22Rv1 (cell line): ENCODE measurements around the gene SEMA5A.

Source experiments
- H3K27ac ChIP-seq: fragments of 450-650 bp; 2 replicates; pipeline ENCODE4 v1.5.1; 2017
- CTCF ChIP-seq: fragments of 450-650 bp; IDR thresholded peaks from 2 replicates; pipeline ENCODE4 v1.5.1; 2017; ENCODE audit warnings: mild to moderate bottlenecking
- ZFX ChIP-seq: fragments of 450-650 bp; IDR thresholded peaks from 2 replicates; pipeline ENCODE4 v1.6.1; 2017; ENCODE audit warnings: antibody characterized with exemption, borderline replicate concordance

Gene SEMA5A

GRCh38 chr5:9239626-9240025 lies 306.2 kb downstream of the SEMA5A start:
- no peak overlapping the region for H3K27ac ChIP-seq
- no peak for TF ChIP-seq ZFX
- no peak for TF ChIP-seq CTCF

- no peak for TF ChIP-seq ZFX
- TF ChIP-seq CTCF = no peak
- H3K27ac ChIP-seq = no peak overlapping the region
These were observed 306.8 kb downstream of the SEMA5A start for GRCh38 chr5:9239071-9239470.

- TF ChIP-seq CTCF (no peak), ZFX (no peak)
- no peak overlapping the region for H3K27ac ChIP-seq
These were observed 312.2 kb downstream of the SEMA5A start for GRCh38 chr5:9233712-9234111.

- no peak for TF ChIP-seq CTCF
- TF ChIP-seq ZFX = no peak
- no peak overlapping the region for H3K27ac ChIP-seq
These were observed 312.8 kb downstream of the SEMA5A start for GRCh38 chr5:9233035-9233434.

- H3K27ac ChIP-seq = no peak overlapping the region
- TF ChIP-seq CTCF (no peak), ZFX (no peak)
These were observed 314.0 kb downstream of the SEMA5A start for GRCh38 chr5:9231842-9232241.

GRCh38 chr5:9230355-9230754 lies 315.5 kb downstream of the SEMA5A start:
- no peak overlapping the region for H3K27ac ChIP-seq
- no peak for TF ChIP-seq CTCF
- TF ChIP-seq ZFX = no peak

GRCh38 chr5:9226016-9226536 lies 319.8 kb downstream of the SEMA5A start:
- no peak overlapping the region for H3K27ac ChIP-seq
- no peak for TF ChIP-seq ZFX
- no peak for TF ChIP-seq CTCF
